SK-N-SH treated with all-trans-retinoic acid at 6 μM for 48 hours (cell line): Measurements from ENCODE around the gene DYNC1LI2.

ENCODE experiments used
- ARNTL ChIP-seq: fragments of 450-650 bp; formaldehyde crosslinking; IDR thresholded peaks from 2 replicates; pipeline ENCODE4 v1.5.0; 2020; ENCODE audit warnings: low read depth, mild to moderate bottlenecking, moderate library complexity, borderline replicate concordance
- CREB5 ChIP-seq: fragments of 250-450 bp; sonication (Bioruptor Pico); IDR thresholded peaks from 2 replicates; pipeline ENCODE4 v1.5.1; 2020; ENCODE audit warnings: low read depth, mild to moderate bottlenecking, moderate library complexity
- CSDC2 ChIP-seq: fragments of 250-450 bp; sonication (Bioruptor Pico); IDR thresholded peaks from 2 replicates; pipeline ENCODE4 v1.5.0; 2020; ENCODE audit warnings: mild to moderate bottlenecking, moderate library complexity
- ESRRG ChIP-seq: fragments of 250-450 bp; sonication (Bioruptor Pico); IDR thresholded peaks from 2 replicates; pipeline ENCODE4 v1.6.1; 2021; ENCODE audit warnings: mild to moderate bottlenecking
- GLIS3 ChIP-seq: fragments of 250-450 bp; sonication (Bioruptor Pico); IDR thresholded peaks from 2 replicates; pipeline ENCODE4 v1.5.0; 2020; ENCODE audit warnings: mild to moderate bottlenecking, moderate library complexity
- PATZ1 ChIP-seq: fragments of 250-450 bp; sonication (Bioruptor Pico); IDR thresholded peaks from 2 replicates; pipeline ENCODE4 v1.8.0; 2020; ENCODE audit warnings: mild to moderate bottlenecking, moderate library complexity, borderline replicate concordance
- RARB ChIP-seq: fragments of 250-450 bp; sonication (Bioruptor Pico); IDR thresholded peaks from 2 replicates; pipeline ENCODE4 v1.8.0; 2021; ENCODE audit warnings: mild to moderate bottlenecking, moderate library complexity
- TCF4 ChIP-seq: fragments of 250-450 bp; sonication (Bioruptor Pico); IDR thresholded peaks from 2 replicates; pipeline ENCODE4 v1.8.0; 2021; ENCODE audit warnings: mild to moderate bottlenecking, moderate library complexity, borderline replicate concordance
- ZC3H10 ChIP-seq: fragments of 250-450 bp; sonication (Bioruptor Pico); IDR thresholded peaks from 2 replicates; pipeline ENCODE4 v1.5.1; 2021; ENCODE audit warnings: mild to moderate bottlenecking, moderate library complexity

- TF ChIP-seq PATZ1 (no peak), ARNTL (CRISPR knock-in tag) (no peak), CREB5 (CRISPR knock-in tag) (no peak), RARB (CRISPR knock-in tag) (no peak), GLIS3 (CRISPR knock-in tag) (no peak), CSDC2 (no peak), TCF4 (CRISPR knock-in tag) (no peak), ZC3H10 (CRISPR knock-in tag) (no peak), ESRRG (CRISPR knock-in tag) (no peak)
Measured at GRCh38 chr16:66731101-66731500, 20.3 kb downstream of the DYNC1LI2 start.
